ENCODE results near the gene KRTAP8-1. TPM values are rescaled to one million over a fixed set of nuclear protein-coding genes. Genes with fewer than 3 reads are reported as not detected.
A peak's percentile ranks its signal among the peaks of the same experiment; 100 is the strongest.

The KRTAP8-1 gene
- total RNA-seq, result not detected

GRCh38 chr21:30813174-30813573, at the start of gene KRTAP8-1:
KRTAP8-1 (minus strand) TSS chr21:30813274; CDS start chr21:30813220, 54 bp downstream.
- no peak for DNase-seq
- Mint-ChIP-seq H3K27me3 (peaks cover 3% of the 10 kb centered on the region), H3K4me1 (no peaks in the 10 kb centered on the region), H3K36me3 (no peaks in the 10 kb centered on the region), H3K4me3 (no peak within 1 kb of the TSS), H3K27ac (no peak within 1 kb of the TSS), H3K9me3 (ENCODE audit: low read depth) (no peaks in the 10 kb centered on the region)
- ATAC-seq, result no peak
- CTCF ChIA-PET, result no interaction called here

- ATAC-seq, result no peak
- Mint-ChIP-seq H3K4me3 (no peak overlapping the region), H3K27me3 (peaks cover 7% of the 10 kb centered on the region), H3K27ac (no peak overlapping the region), H3K36me3 (no peaks in the 10 kb centered on the region), H3K4me1 (no peaks in the 10 kb centered on the region), H3K9me3 (ENCODE audit: low read depth) (no peaks in the 10 kb centered on the region)
- DNase-seq, result no peak
- CTCF ChIA-PET, result interaction anchor here (0.6 kb wide), 1 partner anchor 754 kb away, joined by 3 read pairs; no protein-coding TSS in a partner anchor
These were observed 34.8 kb upstream of the KRTAP8-1 start for GRCh38 chr21:30847627-30848500.

- H3K36me3 Mint-ChIP-seq, result no peaks in the 10 kb centered on the region
- H3K9me3 Mint-ChIP-seq (ENCODE audit: low read depth), result no peaks in the 10 kb centered on the region
- H3K4me3 Mint-ChIP-seq, result no peak overlapping the region
- H3K27me3 Mint-ChIP-seq, result peaks cover 8% of the 10 kb centered on the region
- DNase-seq (no peak), ATAC-seq (no peak)
- no peaks in the 10 kb centered on the region for H3K4me1 Mint-ChIP-seq
- CTCF ChIA-PET, result interaction anchor here (2.0 kb wide), 1 partner anchor 9 kb away, joined by 4 read pairs; no protein-coding TSS in a partner anchor
- no peak overlapping the region for H3K27ac Mint-ChIP-seq
These were observed 29.9 kb upstream of the KRTAP8-1 start for GRCh38 chr21:30842990-30843389.

- ATAC-seq (peak; percentile 27), DNase-seq (peak; percentile 52)
- H3K4me3 Mint-ChIP-seq, result no peak overlapping the region
These were observed 26.2 kb upstream of the KRTAP8-1 start for GRCh38 chr21:30839304-30839703.

GRCh38 chr21:30838536-30838935, 25.5 kb upstream of the KRTAP8-1 start:
- H3K36me3 Mint-ChIP-seq, result no peaks in the 10 kb centered on the region
- no peak overlapping the region for H3K27ac Mint-ChIP-seq
- ATAC-seq, result no peak
- no peaks in the 10 kb centered on the region for H3K9me3 Mint-ChIP-seq (ENCODE audit: low read depth)
- DNase-seq, result no peak
- H3K4me1 Mint-ChIP-seq, result no peaks in the 10 kb centered on the region
- no peak overlapping the region for H3K4me3 Mint-ChIP-seq
- H3K27me3 Mint-ChIP-seq, result peaks cover 8% of the 10 kb centered on the region
- CTCF ChIA-PET, result no interaction called here

More at GRCh38 chr21:30839304-30839703, 26.2 kb upstream of the KRTAP8-1 start:
- Mint-ChIP-seq H3K27me3 (peaks cover 5% of the 10 kb centered on the region), H3K4me1 (no peaks in the 10 kb centered on the region), H3K9me3 (ENCODE audit: low read depth) (no peaks in the 10 kb centered on the region), H3K36me3 (no peaks in the 10 kb centered on the region), H3K27ac (no peak overlapping the region)
- CTCF ChIA-PET, result interaction anchor here (0.8 to 1.1 kb wide), 3 partner anchors 19 to 249 kb away, joined by 3 to 5 read pairs (median 3); no protein-coding TSS in a partner anchor

- ATAC-seq (no peak), DNase-seq (peak; percentile 49)
- Mint-ChIP-seq H3K27me3 (peaks cover 8% of the 10 kb centered on the region), H3K36me3 (no peaks in the 10 kb centered on the region), H3K4me1 (no peaks in the 10 kb centered on the region), H3K4me3 (no peak overlapping the region), H3K27ac (no peak overlapping the region), H3K9me3 (ENCODE audit: low read depth) (peaks cover 3% of the 10 kb centered on the region)
- CTCF ChIA-PET, result interaction anchor here (0.7 to 3.8 kb wide), 4 partner anchors 91 to 257 kb away, joined by 3 to 28 read pairs (median 6); no protein-coding TSS in a partner anchor
These were observed 18.2 kb upstream of the KRTAP8-1 start for GRCh38 chr21:30831194-30831765.

- no peak within 1 kb of the TSS for H3K4me3 Mint-ChIP-seq
- no peak within 1 kb of the TSS for H3K27ac Mint-ChIP-seq
- CTCF ChIA-PET, result interaction anchor here (3.8 kb wide), 1 partner anchor 256 kb away, joined by 28 read pairs; no protein-coding TSS in a partner anchor
- no peak for DNase-seq
- H3K4me1 Mint-ChIP-seq, result no peaks in the 10 kb centered on the region
- H3K27me3 Mint-ChIP-seq, result peaks cover 8% of the 10 kb centered on the region
- no peak for ATAC-seq
- H3K9me3 Mint-ChIP-seq (ENCODE audit: low read depth), result peaks cover 3% of the 10 kb centered on the region
- H3K36me3 Mint-ChIP-seq, result no peaks in the 10 kb centered on the region
These were observed 16.6 kb upstream of the KRTAP8-1 start, which contains the start of gene KRTAP7-1 for GRCh38 chr21:30829659-30830058. KRTAP7-1 (minus strand) TSS chr21:30829759; CDS start chr21:30829698, 61 bp downstream.

- Mint-ChIP-seq H3K4me3 (no peak overlapping the region), H3K27me3 (peaks cover 5% of the 10 kb centered on the region), H3K36me3 (no peaks in the 10 kb centered on the region), H3K9me3 (ENCODE audit: low read depth) (no peaks in the 10 kb centered on the region), H3K27ac (no peak overlapping the region), H3K4me1 (peaks cover 2% of the 10 kb centered on the region)
- DNase-seq, result no peak
- no peak for ATAC-seq
- CTCF ChIA-PET, result no interaction called here
These were observed 6.0 kb upstream of the KRTAP8-1 start for GRCh38 chr21:30818837-30819610.

- Mint-ChIP-seq H3K9me3 (ENCODE audit: low read depth) (no peaks in the 10 kb centered on the region), H3K4me3 (no peak overlapping the region)
These were observed 12.5 kb downstream of the KRTAP8-1 start for GRCh38 chr21:30800605-30801004.

GRCh38 chr21:30793581-30794314, 19.3 kb downstream of the KRTAP8-1 start:
- no peaks in the 10 kb centered on the region for H3K36me3 Mint-ChIP-seq
- no peaks in the 10 kb centered on the region for H3K27me3 Mint-ChIP-seq
- H3K4me3 Mint-ChIP-seq, result no peak overlapping the region
- H3K27ac Mint-ChIP-seq, result no peak overlapping the region
- CTCF ChIA-PET, result no interaction called here
- no peaks in the 10 kb centered on the region for H3K4me1 Mint-ChIP-seq
- DNase-seq, result no peak
- ATAC-seq, result no peak
- H3K9me3 Mint-ChIP-seq (ENCODE audit: low read depth), result no peaks in the 10 kb centered on the region

More at GRCh38 chr21:30800605-30801004, 12.5 kb downstream of the KRTAP8-1 start:
- Mint-ChIP-seq H3K36me3 (no peaks in the 10 kb centered on the region), H3K4me1 (no peaks in the 10 kb centered on the region), H3K27me3 (no peaks in the 10 kb centered on the region), H3K27ac (no peak overlapping the region)
- ATAC-seq, result no peak
- CTCF ChIA-PET, result no interaction called here
- no peak for DNase-seq

- Mint-ChIP-seq H3K27ac (no peak overlapping the region), H3K9me3 (ENCODE audit: low read depth) (no peaks in the 10 kb centered on the region), H3K36me3 (no peaks in the 10 kb centered on the region), H3K27me3 (no peaks in the 10 kb centered on the region), H3K4me1 (no peaks in the 10 kb centered on the region), H3K4me3 (no peak overlapping the region)
- CTCF ChIA-PET, result no interaction called here
- ATAC-seq, result no peak
- no peak for DNase-seq
These were observed 33.8 kb downstream of the KRTAP8-1 start for GRCh38 chr21:30779249-30779648.

- no peak overlapping the region for H3K4me3 Mint-ChIP-seq
- no peak for DNase-seq
- H3K27me3 Mint-ChIP-seq, result no peaks in the 10 kb centered on the region
- no peaks in the 10 kb centered on the region for H3K9me3 Mint-ChIP-seq (ENCODE audit: low read depth)
- H3K27ac Mint-ChIP-seq, result no peak overlapping the region
- no peaks in the 10 kb centered on the region for H3K4me1 Mint-ChIP-seq
- CTCF ChIA-PET, result no interaction called here
- H3K36me3 Mint-ChIP-seq, result no peaks in the 10 kb centered on the region
- ATAC-seq, result no peak
These were observed 43.2 kb downstream of the KRTAP8-1 start for GRCh38 chr21:30769724-30770431.
